ENCODE data around the gene ADCY5.

ADCY5 gene

GRCh38 chr3:123338620-123339061 is 110.2 kb downstream of the ADCY5 start:
- DNase-seq = no peak

GRCh38 chr3:123337948-123338619 is 110.8 kb downstream of the ADCY5 start:
- DNase-seq = no peak

GRCh38 chr3:123337226-123337625 is 111.7 kb downstream of the ADCY5 start:
- DNase-seq = no peak

- no peak for DNase-seq
Observed at GRCh38 chr3:123336441-123336851, 112.4 kb downstream of the ADCY5 start.

GRCh38 chr3:123336001-123336400 is 112.9 kb downstream of the ADCY5 start:
- DNase-seq = no peak

GRCh38 chr3:123335007-123335670 is 113.8 kb downstream of the ADCY5 start:
- no peak for DNase-seq

GRCh38 chr3:123334056-123334455 is 114.8 kb downstream of the ADCY5 start:
- DNase-seq = no peak

GRCh38 chr3:123333401-123333800 is 115.5 kb downstream of the ADCY5 start:
- DNase-seq = no peak

- no peak for DNase-seq
Observed at GRCh38 chr3:123332124-123332641, 116.7 kb downstream of the ADCY5 start.

GRCh38 chr3:123331651-123332050 is 117.2 kb downstream of the ADCY5 start:
- no peak for DNase-seq

GRCh38 chr3:123331006-123331405 is 117.9 kb downstream of the ADCY5 start:
- DNase-seq = no peak

GRCh38 chr3:123330441-123330991 is 118.4 kb downstream of the ADCY5 start:
- DNase-seq = no peak

GRCh38 chr3:123329636-123330340 is 119.1 kb downstream of the ADCY5 start:
- no peak for DNase-seq

GRCh38 chr3:123328851-123329635 is 119.8 kb downstream of the ADCY5 start:
- DNase-seq = peak; percentile 40

- DNase-seq = no peak
Observed at GRCh38 chr3:123327956-123328850, 120.7 kb downstream of the ADCY5 start.

GRCh38 chr3:123327480-123327879 is 121.4 kb downstream of the ADCY5 start:
- no peak for DNase-seq

- no peak for DNase-seq
Observed at GRCh38 chr3:123326531-123326930, 122.4 kb downstream of the ADCY5 start.

GRCh38 chr3:123325766-123326256 is 123.1 kb downstream of the ADCY5 start:
- DNase-seq = no peak

- DNase-seq = no peak
Observed at GRCh38 chr3:123324880-123325765, 123.8 kb downstream of the ADCY5 start.

- no peak for DNase-seq
Observed at GRCh38 chr3:123323781-123324180, 125.1 kb downstream of the ADCY5 start.

Measured in CD4-positive, alpha-beta T cell treated with Interferon gamma for 1 hour (primary cell).